Measurements from ENCODE around the gene USP54. TPM values are rescaled to one million over a fixed set of nuclear protein-coding genes. Genes with fewer than 3 reads are reported as not detected.

The USP54 gene
- total and polyA plus RNA-seq, 9 of the 15 experiments (the other 6 are each of a cell fraction or from before 2014, with no cell fraction given), result 3.8 to 40.1 (median 16.9) TPM

- no peak for TF ChIP-seq KDM1A (IDR thresholded peaks at IDR 0.05)
Measured at GRCh38 chr10:73494213-73494612, 96.9 kb downstream of the USP54 start (continued).

DNA sequence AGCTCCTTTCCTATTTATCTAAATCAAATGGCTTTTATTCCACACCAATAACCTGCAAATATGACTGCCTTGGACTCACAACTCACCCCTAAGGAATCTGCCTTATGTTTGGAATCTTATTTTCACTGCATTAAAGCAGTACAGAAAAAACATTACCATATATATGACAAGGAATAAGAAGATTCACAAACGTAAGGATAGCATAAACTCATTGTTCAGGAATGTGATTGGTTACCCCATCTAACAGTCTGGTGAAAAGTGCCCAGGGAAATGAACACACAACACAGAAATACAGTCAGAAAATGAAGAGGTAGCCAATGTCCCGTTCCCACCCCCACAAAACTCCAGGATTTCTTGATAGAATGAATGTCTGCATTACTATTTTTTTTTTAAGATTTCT is 97.4 kb downstream of the USP54 start:
- ATAC-seq (no peak), DNase-seq (ENCODE audit: extremely low read depth in 1 of 4, low spot score in 3 of 4) (no peak), FAIRE-seq (no peak)
- no peaks in the 10 kb centered on the region for H3K27me3 ChIP-seq (ENCODE audit: control insufficient read depth in 2 of 2, insufficient read depth in 2 of 2, low read length in 2 of 2)
- H2AFZ ChIP-seq (ENCODE audit: low read depth, low read length), result no peak overlapping the region
- H3K4me2 ChIP-seq (ENCODE audit: insufficient read depth, low read length), result peak overlapping the region; percentile 16
- BruUV-seq (replicated peaks), result no TSS peak
- in situ Hi-C loops (cut with MboI) (no loop called here), intact Hi-C loops (cut with micrococcal nuclease) (no loop called here)
- peak; percentile 22 for TF ChIP-seq SMARCB1 (IDR thresholded peaks at IDR 0.05; ENCODE audit: insufficient read length, low read depth)
- no peak for TF ChIP-seq THAP12 (CRISPR knock-in tag; IDR thresholded peaks at IDR 0.05)
- TF ChIP-seq KDM5B (IDR thresholded peaks at IDR 0.05; ENCODE audit: insufficient replicate concordance, low read depth, low read length), result no peak
- TF ChIP-seq SETDB1 (IDR thresholded peaks at IDR 0.05; ENCODE audit: low read length), result no peak
- H4K20me1 ChIP-seq (replicated peaks; ENCODE audit: control insufficient read depth, insufficient read depth, low read length), result no peaks in the 10 kb centered on the region
- POLR2A ChIA-PET, result interaction anchor here (0.6 to 1.5 kb wide), 6 partner anchors 12 to 413 kb away, joined by 3 to 4 read pairs (median 3); no protein-coding TSS in a partner anchor
- H3K9me3 ChIP-seq (replicated peaks; ENCODE audit: control insufficient read depth, insufficient read depth, low read depth, low read length), result no peaks in the 10 kb centered on the region
- H3K4me1 ChIP-seq (replicated peaks in 1 of 2; ENCODE audit: control insufficient read depth in 2 of 2, insufficient read depth in 2 of 2, low read length in 2 of 2), result peaks cover 10 to 12% of the 10 kb centered on the region in 2 experiments; a peak in 4 of 5 replicates
- H3K9me1 ChIP-seq (ENCODE audit: control insufficient read depth, insufficient read depth, low read length), result no peaks in the 10 kb centered on the region
- CTCF ChIA-PET (ENCODE audit: low intra/inter-chr PET ratio), result interaction anchor here (0.6 kb wide), 1 partner anchor 1049 kb away, joined by 3 read pairs; no protein-coding TSS in a partner anchor
- 0 out of 3 replicates have a peak, but pooled peaks cover 5% of the 10 kb centered on the region for H3K36me3 ChIP-seq (ENCODE audit: control insufficient read depth, insufficient read depth, low read length)
- H3K4me3 ChIP-seq, result no peak overlapping the region
- H3K79me2 ChIP-seq (ENCODE audit: control insufficient read depth, insufficient read depth, low read length), result peaks cover 66% of the 10 kb centered on the region
- no peak overlapping the region for H3K9ac ChIP-seq (ENCODE audit: insufficient read depth in 1 of 2, low read depth in 2 of 2, low read length in 2 of 2)
- H3K27ac ChIP-seq (ENCODE audit: extremely low read depth, low read depth, low read length), result no peak overlapping the region
- WGBS (ENCODE audit: insufficient coverage, low coverage, missing lambda C conversion rate), result 26% methylated on average over 2 of the region's 2 CpGs

Measured in K562 (cell line).